Endometrial microvascular endothelial cells (primary cell): ENCODE results near the gene SP8. TPM values are rescaled to one million over a fixed set of nuclear protein-coding genes. Genes with fewer than 3 reads are reported as not detected.
"Not testable (repeated sequence)": the region's sequence is repeated elsewhere in the genome, so short reads cannot be mapped to it uniquely, and the experiment has no call there.

Experiments
- in situ Hi-C: cut with HindIII; loops from 2 replicates; pipeline ENCODE4 v1.10.0; 2017; ENCODE audit warnings: low sequenced_read_pairs, low pct_unique_long_range_greater_than_20kb; ENCODE audit errors: inconsistent ontology term
- total RNA-seq: library from RNA; depleted of rRNA; stranded (reverse); fragments of >200 nt; gene quantifications from one replicate; pipeline ENCODE4 v1.2.3, GENCODE V29; 2015; ENCODE audit errors: inconsistent ontology term

SP8 gene
- total RNA-seq = not detected

- in situ Hi-C loops = no loop called here
These were observed at the start of gene SP8 for GRCh38 chr7:20786779-20787659. TSS of gene SP8 (minus strand) at chr7:20786886. CDS start at chr7:20786798, 88 bp downstream.

- in situ Hi-C loops = not testable (repeated sequence)
These were observed 49.7 kb upstream of the SP8 start for GRCh38 chr7:20836424-20836823.

GRCh38 chr7:20835111-20835750 lies 48.5 kb upstream of the SP8 start:
- in situ Hi-C loops = no loop called here

GRCh38 chr7:20834656-20835055 lies 48.0 kb upstream of the SP8 start:
- in situ Hi-C loops = no loop called here

GRCh38 chr7:20831956-20832355 lies 45.3 kb upstream of the SP8 start:
- in situ Hi-C loops = no loop called here

GRCh38 chr7:20831451-20831850 lies 44.8 kb upstream of the SP8 start:
- in situ Hi-C loops = no loop called here

- in situ Hi-C loops = no loop called here
These were observed 42.3 kb upstream of the SP8 start for GRCh38 chr7:20828947-20829346.

- in situ Hi-C loops = no loop called here
These were observed 40.5 kb upstream of the SP8 start for GRCh38 chr7:20827172-20827571.

GRCh38 chr7:20826243-20826642 lies 39.6 kb upstream of the SP8 start:
- in situ Hi-C loops = no loop called here

- in situ Hi-C loops = no loop called here
These were observed 38.9 kb upstream of the SP8 start for GRCh38 chr7:20825555-20825954.

- in situ Hi-C loops = not testable (repeated sequence)
These were observed 34.7 kb upstream of the SP8 start for GRCh38 chr7:20821390-20821789.

GRCh38 chr7:20816372-20816959 lies 29.8 kb upstream of the SP8 start:
- in situ Hi-C loops = no loop called here

GRCh38 chr7:20804345-20804744 lies 17.7 kb upstream of the SP8 start:
- in situ Hi-C loops = no loop called here

- in situ Hi-C loops = no loop called here
These were observed 13.1 kb upstream of the SP8 start for GRCh38 chr7:20799566-20800366.

GRCh38 chr7:20798694-20799121 lies 12.0 kb upstream of the SP8 start:
- in situ Hi-C loops = no loop called here

GRCh38 chr7:20798081-20798693 lies 11.5 kb upstream of the SP8 start:
- in situ Hi-C loops = no loop called here

- in situ Hi-C loops = no loop called here
These were observed 10.9 kb upstream of the SP8 start for GRCh38 chr7:20797462-20798080.

GRCh38 chr7:20797042-20797461 lies 10.4 kb upstream of the SP8 start:
- in situ Hi-C loops = no loop called here
